SU-DHL-6 (cell line): ENCODE measurements around the gene ARHGAP29.

ENCODE experiments used
- H2AFZ ChIP-seq: fragments of 200-600 bp; sonication (generic); 2 replicates; pipeline ENCODE4 v1.6.1; 2014; ENCODE audit warnings: low read depth, mild to moderate bottlenecking, moderate library complexity, mixed read lengths, antibody characterized with exemption, low read length; ENCODE audit not compliant: severe bottlenecking
- H3F3A ChIP-seq: fragments of 200-600 bp; shearing (Covaris generic); 2 replicates; pipeline ENCODE4 v1.6.0; 2016; ENCODE audit warnings: antibody characterized with exemption, mild to moderate bottlenecking; ENCODE audit not compliant: insufficient read depth
- H3K27ac ChIP-seq: fragments of 200-600 bp; sonication (generic); 2 replicates; pipeline ENCODE4 v1.5.1; 2016; ENCODE audit warnings: low read depth, mild to moderate bottlenecking, low read length, moderate library complexity, mixed read lengths
- H3K27me3 ChIP-seq: fragments of 200-600 bp; sonication (generic), shearing (Covaris generic); 2 replicates; pipeline ENCODE4 v1.6.0; 2014; ENCODE audit warnings: mild to moderate bottlenecking, low read length
- H3K36me3 ChIP-seq: fragments of 200-600 bp; sonication (generic); 2 replicates; pipeline ENCODE4 v1.6.1; 2014; ENCODE audit warnings: mild to moderate bottlenecking, low read length, mixed read lengths
- H3K4me2 ChIP-seq: fragments of 300-600, 200-600 bp; shearing (Covaris generic), sonication (generic); 2 replicates; pipeline ENCODE4 v1.6.0; 2014; ENCODE audit warnings: low read length, low read depth, mild to moderate bottlenecking; ENCODE audit not compliant: poor library complexity, severe bottlenecking
- H3K4me3 ChIP-seq: fragments of 200-600 bp; sonication (generic); 2 replicates; pipeline ENCODE4 v1.5.1; 2014; ENCODE audit warnings: antibody characterized with exemption, low read length, mild to moderate bottlenecking, mixed read lengths; ENCODE audit not compliant: insufficient read depth, poor library complexity, severe bottlenecking
- H3K79me2 ChIP-seq: fragments of 200-600 bp; sonication (generic); 2 replicates; pipeline ENCODE4 v1.6.1; 2014; ENCODE audit warnings: mild to moderate bottlenecking, low read length, moderate library complexity; ENCODE audit not compliant: insufficient read depth
- H3K9ac ChIP-seq: fragments of 200-600 bp; sonication (generic); 2 replicates; pipeline ENCODE4 v1.7.0; 2014; ENCODE audit warnings: mild to moderate bottlenecking, low read length
- H3K9me2 ChIP-seq: fragments of 200-600 bp; sonication (generic); replicated peaks from 2 replicates; pipeline ENCODE4 v1.6.1; 2014; ENCODE audit warnings: low read length; ENCODE audit not compliant: insufficient read depth
- H3K9me3 ChIP-seq: fragments of 200-600 bp; sonication (generic); 2 replicates; pipeline ENCODE4 v1.6.1; 2014; ENCODE audit warnings: low read length, mixed read lengths; ENCODE audit not compliant: insufficient read depth
- H4K20me1 ChIP-seq: fragments of 200-600 bp; sonication (generic); 2 replicates; pipeline ENCODE4 v1.6.1; 2014; ENCODE audit warnings: low read depth, mild to moderate bottlenecking, antibody characterized with exemption, low read length, moderate library complexity, mixed read lengths
- CTCF ChIP-seq: fragments of 200-600 bp; sonication (generic); IDR thresholded peaks from one replicate; pipeline ENCODE4 v1.5.1; 2017; ENCODE audit warnings: antibody characterized with exemption, mild to moderate bottlenecking, low read length, moderate library complexity; ENCODE audit not compliant: insufficient read depth, poor library complexity, severe bottlenecking
- EZH2phosphoT487 ChIP-seq: fragments of 200-600 bp; sonication (generic), shearing (Covaris generic); conservative IDR thresholded peaks from 2 replicates; pipeline ENCODE4 v1.6.1; 2018; ENCODE audit warnings: mild to moderate bottlenecking, antibody characterized with exemption, low read length, moderate library complexity, mixed read lengths

Gene ARHGAP29

GRCh38 chr1:94215955-94216354, 21.4 kb downstream of the ARHGAP29 start:
- no peak for TF ChIP-seq CTCF
- Histone ChIP-seq H3K9me2 (no peaks in the 10 kb centered on the region), H3K9ac (no peak overlapping the region), H3K4me2 (no peak overlapping the region), H2AFZ (no peak overlapping the region), H3K27ac (no peak overlapping the region), H3K36me3 (no peaks in the 10 kb centered on the region), H3F3A (no peaks in the 10 kb centered on the region), H4K20me1 (no peaks in the 10 kb centered on the region), H3K9me3 (no peaks in the 10 kb centered on the region), H3K4me3 (no peak overlapping the region), H3K79me2 (no peaks in the 10 kb centered on the region), H3K27me3 (no peaks in the 10 kb centered on the region)

GRCh38 chr1:94209982-94210381, 27.4 kb downstream of the ARHGAP29 start:
- TF ChIP-seq CTCF = no peak
- TF ChIP-seq EZH2phosphoT487 = no peak
- no peak overlapping the region for H3K4me3 ChIP-seq
- no peaks in the 10 kb centered on the region for H3K36me3 ChIP-seq
- H3K4me2 ChIP-seq = no peak overlapping the region
- H3K9me2 ChIP-seq = no peaks in the 10 kb centered on the region
- no peak overlapping the region for H2AFZ ChIP-seq
- H3K27ac ChIP-seq = no peak overlapping the region
- H4K20me1 ChIP-seq = no peaks in the 10 kb centered on the region
- H3K27me3 ChIP-seq = no peaks in the 10 kb centered on the region
- no peaks in the 10 kb centered on the region for H3K79me2 ChIP-seq
- H3K9ac ChIP-seq = no peak overlapping the region
- no peaks in the 10 kb centered on the region for H3K9me3 ChIP-seq
- no peaks in the 10 kb centered on the region for H3F3A ChIP-seq

GRCh38 chr1:94209425-94209824, 28.0 kb downstream of the ARHGAP29 start:
- Histone ChIP-seq H3K27ac (no peak overlapping the region), H3K4me3 (no peak overlapping the region), H3K9ac (no peak overlapping the region), H3K9me3 (no peaks in the 10 kb centered on the region), H3K4me2 (no peak overlapping the region), H3K9me2 (no peaks in the 10 kb centered on the region), H2AFZ (no peak overlapping the region), H3K36me3 (no peaks in the 10 kb centered on the region), H4K20me1 (no peaks in the 10 kb centered on the region), H3F3A (no peaks in the 10 kb centered on the region), H3K79me2 (no peaks in the 10 kb centered on the region), H3K27me3 (no peaks in the 10 kb centered on the region)
- TF ChIP-seq EZH2phosphoT487 = no peak
- TF ChIP-seq CTCF = no peak

- no peak overlapping the region for H3K9ac ChIP-seq
- H3K27me3 ChIP-seq = no peaks in the 10 kb centered on the region
- no peaks in the 10 kb centered on the region for H3K9me2 ChIP-seq
- H3K4me3 ChIP-seq = no peak overlapping the region
- H3K27ac ChIP-seq = no peak overlapping the region
- no peaks in the 10 kb centered on the region for H3F3A ChIP-seq
- no peak overlapping the region for H3K4me2 ChIP-seq
- H4K20me1 ChIP-seq = no peaks in the 10 kb centered on the region
- H2AFZ ChIP-seq = no peak overlapping the region
- no peaks in the 10 kb centered on the region for H3K79me2 ChIP-seq
- no peaks in the 10 kb centered on the region for H3K36me3 ChIP-seq
- H3K9me3 ChIP-seq = no peaks in the 10 kb centered on the region
- no peak for TF ChIP-seq EZH2phosphoT487
- no peak for TF ChIP-seq CTCF
Observed at GRCh38 chr1:94207695-94208094, 29.7 kb downstream of the ARHGAP29 start.
